Activated CD4-positive, alpha-beta T cell treated with anti-CD3 and anti-CD28 coated beads, Interleukin-2, amount 50 U/mL, for 48 hours (primary cell): Measurements from ENCODE around the gene SLC16A12.
"Not testable (repeated sequence)": the region's sequence is repeated elsewhere in the genome, so short reads cannot be mapped to it uniquely, and the experiment has no call there.

Experiments used
- DNase-seq, 2 experiments: peaks; one replicate each; pipeline ENCODE4 v3.0.0-alpha.2; 2020

The SLC16A12 gene

DNA sequence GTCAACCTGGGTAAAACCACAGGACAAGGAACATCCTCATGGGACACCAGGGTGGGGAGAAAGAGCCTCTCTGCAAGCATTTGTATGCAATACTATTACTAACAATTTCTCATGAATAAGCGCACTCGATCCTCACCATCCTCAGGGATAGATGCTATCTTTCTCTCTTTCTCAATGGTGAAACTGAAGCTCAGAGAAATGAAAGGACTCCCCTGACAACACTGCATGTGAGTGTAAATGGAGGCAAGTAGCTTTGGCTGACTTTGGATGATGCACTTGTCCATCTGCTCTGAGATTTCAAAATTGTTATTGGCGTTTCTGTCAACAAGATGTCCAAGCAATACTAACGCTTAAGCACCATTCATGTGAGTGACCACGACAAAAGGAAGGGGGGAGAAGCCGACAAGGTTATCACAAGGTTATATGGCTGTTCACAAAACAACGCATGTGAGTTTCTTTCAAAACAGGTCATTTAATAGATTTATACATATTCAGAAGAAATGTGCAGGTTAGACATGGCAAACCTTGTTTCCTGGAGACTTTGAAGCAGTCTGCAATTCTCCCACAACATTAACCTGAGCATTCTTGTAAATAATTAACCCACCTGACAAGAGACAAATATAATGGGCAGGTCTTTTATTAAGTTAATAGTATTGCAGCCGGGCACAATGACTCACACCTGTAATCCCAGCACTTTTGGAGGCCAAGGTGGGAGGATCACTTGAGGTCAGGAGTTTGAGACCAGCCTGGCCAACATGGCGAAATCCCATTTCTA lies 67.0 kb downstream of the SLC16A12 start:
- no peak for DNase-seq

- DNase-seq = no peak
These were observed 68.8 kb downstream of the SLC16A12 start for GRCh38 chr10:89466599-89467035.

- DNase-seq = no peak
These were observed 70.2 kb downstream of the SLC16A12 start for GRCh38 chr10:89465196-89465595.

DNA sequence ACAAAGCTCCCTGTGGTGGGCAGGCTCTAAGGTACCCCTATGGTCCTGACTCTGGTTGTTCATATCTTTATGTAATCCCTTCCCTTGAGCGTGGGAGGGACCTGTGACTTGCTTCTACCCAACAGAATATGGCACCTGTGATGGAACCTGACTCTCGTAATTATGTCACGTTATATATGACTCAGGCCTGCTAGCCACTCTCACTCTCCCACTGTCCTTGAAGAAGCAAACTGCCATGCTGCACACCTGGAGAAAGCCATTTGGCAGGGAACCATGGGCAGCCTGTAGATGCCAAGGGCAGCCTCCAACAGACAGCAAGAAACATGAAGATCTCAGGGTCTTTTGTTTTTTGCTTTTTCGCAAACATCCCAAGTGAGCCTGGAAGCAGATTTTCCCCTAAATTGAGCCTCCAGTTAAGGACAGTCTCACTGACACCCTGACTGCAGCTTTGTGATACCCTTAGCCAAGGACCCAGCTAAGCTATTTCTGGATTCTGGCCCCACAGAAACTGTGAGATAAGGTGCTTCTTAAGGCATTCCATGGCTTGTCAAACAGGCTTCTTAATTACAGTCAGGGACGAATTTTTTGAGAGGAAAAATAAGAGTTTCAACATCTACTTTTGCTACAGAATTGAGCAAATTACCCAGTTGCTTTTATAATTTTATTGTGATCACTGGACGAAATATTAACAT lies 71.4 kb downstream of the SLC16A12 start:
- no peak for DNase-seq

- DNase-seq = no peak
These were observed 76.6 kb downstream of the SLC16A12 start for GRCh38 chr10:89458784-89459183.

GRCh38 chr10:89458291-89458690 lies 77.1 kb downstream of the SLC16A12 start:
- DNase-seq = no peak

GRCh38 chr10:89454561-89455347 lies 80.6 kb downstream of the SLC16A12 start:
- no peak for DNase-seq

DNA sequence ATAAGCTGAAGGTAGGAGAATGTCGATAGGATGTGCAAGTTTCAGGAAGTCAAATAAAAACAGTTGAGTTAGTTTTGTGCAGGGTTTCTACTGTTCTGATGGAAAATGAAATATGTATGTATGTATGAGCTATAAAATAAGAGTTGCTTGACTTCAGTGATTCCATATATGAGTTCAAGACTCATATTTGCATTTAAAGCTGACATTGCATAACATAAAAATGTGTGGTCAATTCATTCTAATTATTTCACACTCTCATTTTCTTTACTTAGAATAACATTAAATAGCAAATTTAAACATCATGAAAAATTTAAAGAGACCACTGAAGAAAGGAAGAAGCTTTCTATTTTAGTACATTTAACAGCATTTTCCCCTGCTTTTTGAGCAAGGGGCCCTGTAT lies 83.2 kb downstream of the SLC16A12 start:
- DNase-seq = no peak

GRCh38 chr10:89450901-89451300 lies 84.5 kb downstream of the SLC16A12 start:
- DNase-seq = no peak

DNA sequence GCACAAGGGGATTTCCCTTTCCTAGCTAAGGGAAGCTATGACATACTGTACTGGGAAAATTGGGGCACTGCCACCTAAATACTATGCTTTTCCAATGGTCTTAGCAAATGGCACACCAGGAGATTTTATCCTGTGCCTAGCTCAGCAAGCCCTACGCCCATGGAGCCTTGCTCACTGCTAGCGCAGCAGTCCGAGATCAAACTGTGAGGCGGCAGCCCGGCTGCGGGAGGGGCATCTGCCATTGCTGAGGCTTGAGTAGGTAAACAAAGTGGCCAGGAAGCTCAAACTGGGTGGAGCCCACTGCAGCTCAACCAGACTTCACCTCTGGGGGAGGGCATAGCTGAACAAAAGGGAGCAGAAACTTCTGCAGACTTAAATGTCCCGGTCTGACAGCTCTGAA lies 90.6 kb downstream of the SLC16A12 start:
- not testable (repeated sequence) for DNase-seq

DNA sequence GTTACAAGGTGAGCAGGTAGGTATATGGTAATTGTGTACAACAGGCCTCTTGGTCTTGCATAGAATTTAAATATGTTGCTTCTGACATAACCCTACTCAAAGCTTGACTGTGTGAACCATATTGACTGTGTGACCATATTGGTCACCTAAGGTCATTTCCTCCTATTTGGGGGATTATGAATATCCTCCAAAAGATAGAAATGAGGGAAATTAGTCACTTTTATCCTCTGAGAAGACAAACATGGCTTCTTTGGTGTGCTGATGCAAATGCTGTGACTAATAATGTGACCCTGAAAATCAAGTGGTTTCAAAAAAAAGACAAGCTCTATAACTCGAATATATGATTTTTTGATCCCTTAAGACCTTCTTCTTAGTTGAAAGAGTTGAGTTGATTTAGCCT lies 93.1 kb downstream of the SLC16A12 start:
- no peak for DNase-seq

DNA sequence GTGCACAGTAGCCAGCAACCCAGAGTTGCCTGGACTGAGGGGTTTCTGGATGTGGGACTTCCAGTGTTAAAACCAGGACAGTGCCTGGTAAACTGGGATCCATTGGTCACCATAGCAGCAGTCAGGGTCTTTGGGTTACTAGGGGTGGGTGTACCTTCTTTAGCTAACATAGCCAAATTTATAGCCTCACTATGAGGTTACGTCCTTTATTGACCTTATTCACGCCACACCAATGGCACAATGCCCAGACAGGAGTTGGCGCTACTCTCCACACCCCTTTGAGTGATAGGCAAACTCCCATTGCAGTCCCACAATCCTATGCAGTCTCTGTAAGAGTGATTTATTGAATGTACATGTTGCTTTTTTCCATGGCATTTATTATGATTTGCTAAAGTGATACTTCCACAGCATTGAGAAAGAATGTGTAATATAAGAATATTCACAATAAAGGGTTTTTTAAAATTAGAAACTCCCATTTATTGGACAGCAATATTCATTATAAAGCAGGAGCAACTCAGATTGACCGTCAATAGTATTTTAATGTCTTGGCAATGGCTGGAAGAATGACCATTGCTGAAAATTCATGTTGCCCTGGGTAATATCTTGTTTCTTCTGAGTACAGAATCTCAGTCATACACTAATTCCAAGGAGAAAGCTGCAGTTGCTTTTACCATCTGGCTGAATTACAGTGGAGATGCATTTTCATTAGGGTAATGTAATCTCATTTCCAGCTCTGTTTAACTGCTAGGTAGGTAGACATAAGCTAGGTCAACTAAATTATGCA lies 95.0 kb downstream of the SLC16A12 start:
- DNase-seq = no peak

DNA sequence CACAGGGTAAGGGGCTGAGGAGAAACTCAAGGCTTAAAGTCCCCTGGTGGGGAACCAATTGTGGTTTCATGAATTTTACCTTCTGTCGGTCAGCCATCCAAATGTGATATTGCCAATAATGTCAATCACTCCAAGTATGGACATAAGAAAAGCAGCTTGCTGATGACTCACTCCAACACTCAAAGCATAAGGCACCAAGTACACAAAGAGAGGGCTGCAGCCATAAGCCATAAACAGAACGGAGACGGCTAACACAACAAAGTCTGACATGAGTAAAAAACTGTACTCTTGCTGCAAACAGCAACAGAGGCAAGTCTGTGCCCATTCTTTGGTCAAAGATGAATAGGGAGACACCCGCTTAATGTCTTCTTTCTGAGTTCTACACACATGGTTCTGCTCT lies 96.9 kb downstream of the SLC16A12 start:
- DNase-seq = no peak

DNA sequence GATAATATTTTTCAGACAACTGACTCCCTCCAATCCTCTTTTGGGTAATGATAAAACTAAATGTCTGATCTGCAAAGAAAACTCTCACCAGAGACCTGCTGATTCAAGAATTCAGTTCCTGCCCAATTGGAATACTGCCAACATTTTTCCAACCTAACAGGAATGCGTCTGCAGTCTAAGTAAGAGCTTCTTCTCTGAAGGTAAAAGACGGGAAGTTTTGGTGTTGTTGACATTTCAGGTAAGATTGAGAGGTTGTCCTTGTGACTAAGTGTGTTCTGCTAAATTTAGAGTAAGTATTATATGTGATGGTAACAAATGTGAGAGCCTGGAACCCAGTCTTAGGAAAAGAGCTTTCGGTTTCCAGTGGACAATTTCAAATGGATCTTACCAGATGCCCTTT lies 103.4 kb downstream of the SLC16A12 start:
- no peak for DNase-seq

DNA sequence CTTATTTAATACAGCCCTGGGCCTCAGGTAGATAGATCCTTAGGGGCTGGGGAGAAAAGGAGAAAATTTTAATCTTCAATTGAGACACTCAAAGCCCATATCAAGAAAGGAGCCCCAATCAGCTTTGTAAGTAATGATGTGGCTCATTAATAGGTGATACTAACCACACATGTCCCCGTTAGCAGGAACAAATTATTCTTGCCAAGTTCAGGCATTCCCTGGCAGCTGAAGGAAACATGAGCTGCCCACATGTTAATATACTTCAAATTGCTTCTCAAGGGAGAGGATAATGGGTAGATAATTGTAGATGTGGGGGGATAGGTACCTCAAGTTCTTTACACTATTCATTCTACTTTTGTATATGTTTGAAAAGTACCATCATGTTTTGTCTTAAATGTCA lies 106.5 kb downstream of the SLC16A12 start:
- no peak for DNase-seq

DNA sequence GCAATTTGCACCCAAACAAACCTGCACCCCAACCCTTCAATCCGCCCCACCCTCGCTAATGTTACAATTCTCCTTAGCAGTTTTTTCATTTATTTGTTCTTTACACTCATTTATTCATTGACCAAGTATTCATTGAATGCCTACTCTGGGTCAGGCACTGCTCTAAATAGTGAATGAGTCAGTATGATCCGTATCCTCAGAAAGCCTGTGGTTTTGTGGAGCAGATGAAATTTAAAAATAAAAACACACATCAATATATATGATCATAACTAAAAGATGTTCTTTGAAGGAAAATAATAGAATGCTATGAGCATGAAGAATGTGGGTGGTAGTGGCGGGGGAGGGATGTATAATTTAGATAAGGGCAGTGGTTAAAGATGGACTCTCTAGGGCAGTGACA lies 107.8 kb downstream of the SLC16A12 start:
- no peak for DNase-seq

DNA sequence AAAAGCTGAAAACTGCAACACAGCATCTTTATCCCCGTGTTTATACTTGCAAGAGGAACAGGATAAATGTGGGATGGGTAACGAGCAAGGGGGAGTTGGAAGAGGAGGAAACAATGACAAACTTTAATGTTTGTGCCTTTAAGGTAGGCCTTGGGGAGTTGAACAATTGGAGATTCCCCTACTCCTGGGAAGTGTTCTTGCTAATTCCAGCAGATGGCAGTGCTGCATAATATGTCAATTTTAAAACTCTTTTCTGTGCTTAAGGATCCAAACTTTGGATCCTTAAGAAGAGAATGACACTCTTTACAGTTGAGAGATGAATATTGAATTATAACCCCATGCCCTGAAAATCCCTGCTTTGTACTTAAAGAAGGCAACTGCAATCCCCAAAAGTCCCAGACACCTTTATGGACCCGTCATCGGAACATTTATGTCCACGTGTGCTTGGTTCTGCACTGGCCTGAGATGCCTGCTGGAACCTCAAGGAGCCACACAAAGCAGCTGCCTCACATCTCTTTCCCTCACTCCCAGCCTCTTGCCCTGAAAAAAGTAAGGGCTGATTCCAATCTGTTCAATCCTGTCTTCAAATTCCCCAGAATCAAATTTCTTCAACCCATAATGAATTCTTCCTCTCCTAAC lies 109.0 kb downstream of the SLC16A12 start:
- no peak for DNase-seq

GRCh38 chr10:89425000-89425399 lies 110.4 kb downstream of the SLC16A12 start:
- DNase-seq = no peak

DNA sequence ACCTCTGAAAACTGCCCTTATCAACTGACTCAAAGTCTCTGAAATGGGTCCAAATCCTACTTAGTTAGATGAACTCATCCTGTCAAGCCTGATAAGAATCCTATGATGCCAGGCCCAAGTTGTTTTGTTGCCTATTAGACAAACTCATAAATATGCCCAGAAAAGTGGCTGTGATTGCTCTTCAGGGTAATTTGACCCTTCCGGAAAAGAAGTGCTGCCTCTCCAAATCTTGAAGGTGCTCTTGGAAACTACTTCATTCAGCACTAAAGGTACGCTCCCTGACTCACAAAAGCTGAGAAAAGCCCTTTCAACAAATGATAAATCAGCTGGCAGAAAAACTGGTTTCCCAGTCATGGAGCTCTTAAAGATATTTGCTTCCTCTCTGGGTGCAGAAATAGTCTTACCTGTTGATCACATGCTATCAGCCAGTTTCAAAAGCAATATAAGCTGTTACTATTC lies 114.3 kb downstream of the SLC16A12 start:
- DNase-seq = no peak

DNA sequence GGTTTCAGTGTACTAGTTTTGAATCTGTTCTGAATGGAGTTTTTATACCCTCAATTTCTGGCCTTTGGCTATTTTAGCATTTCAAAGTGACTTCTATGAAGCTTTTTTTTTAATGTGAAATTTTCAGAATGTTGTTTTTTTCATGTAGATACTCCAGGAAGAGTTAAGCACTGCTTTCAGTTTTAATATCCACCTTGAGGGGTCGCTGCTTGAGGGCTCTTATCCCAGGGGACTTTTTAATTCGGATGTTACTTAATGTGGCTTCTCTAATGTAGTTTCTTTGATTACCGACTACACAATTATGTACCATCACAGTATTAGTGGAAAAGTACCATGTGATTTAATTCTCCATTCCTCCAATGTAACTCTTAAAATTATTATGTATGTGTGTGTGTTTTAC lies 115.8 kb downstream of the SLC16A12 start:
- DNase-seq = no peak

DNA sequence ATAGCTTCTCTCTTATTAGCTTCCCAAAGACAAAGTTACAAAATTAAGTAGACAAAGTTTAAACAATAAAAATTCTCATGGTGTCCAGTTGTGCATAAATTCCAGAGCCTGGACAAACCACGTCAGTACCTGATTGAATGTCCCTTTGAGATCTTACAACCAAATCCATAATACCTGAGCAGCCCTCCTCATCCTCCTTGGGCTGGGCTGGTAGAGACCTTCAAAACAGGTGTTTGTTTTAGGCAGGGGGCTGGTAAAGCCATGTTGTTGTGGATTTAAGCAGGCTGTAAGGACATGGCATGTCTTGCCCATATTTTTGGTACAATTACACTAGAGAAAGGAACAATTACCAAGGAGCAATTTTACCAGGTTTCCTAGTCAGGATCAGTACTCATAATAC lies 118.9 kb downstream of the SLC16A12 start:
- no peak for DNase-seq
